Immature natural killer cell (primary cell): ENCODE data around the gene POU3F1. TPM values are rescaled to one million over a fixed set of nuclear protein-coding genes. Genes with fewer than 3 reads are reported as not detected.

Experiments used
- DNase-seq, 3 donors: peaks; one replicate each; pipeline ENCODE4 v3.0.0; 2022; ENCODE audit warnings: mixed read lengths in 1 of 3
- H3K27ac Mint-ChIP-seq, 6 donors: one replicate each; pipeline ENCODE4 v1.8.0; 2020; ENCODE audit warnings: mixed read lengths in 6 of 6, mild to moderate bottlenecking in 5 of 6, inconsistent platforms in 4 of 6, moderate library complexity in 3 of 6
- H3K27me3 Mint-ChIP-seq, 3 donors: one replicate each; pipeline ENCODE4 v1.8.0; 2020 to 2021; ENCODE audit warnings: low read depth in 3 of 3, mild to moderate bottlenecking in 3 of 3, mixed read lengths in 3 of 3, moderate library complexity in 3 of 3, inconsistent platforms in 1 of 3
- H3K36me3 Mint-ChIP-seq, 3 donors: one replicate each; pipeline ENCODE4 v1.8.0; 2020; ENCODE audit warnings: mixed read lengths in 3 of 3, inconsistent platforms in 2 of 3, mild to moderate bottlenecking in 2 of 3
- H3K4me1 Mint-ChIP-seq, 2 donors: one replicate each; pipeline ENCODE4 v1.8.0; 2020; ENCODE audit warnings: inconsistent platforms in 2 of 2, mild to moderate bottlenecking in 2 of 2, mixed read lengths in 2 of 2, moderate library complexity in 1 of 2
- H3K4me3 Mint-ChIP-seq, 5 donors: one replicate each; pipeline ENCODE4 v1.8.0; 2020; ENCODE audit warnings: mild to moderate bottlenecking in 5 of 5, mixed read lengths in 5 of 5, inconsistent platforms in 3 of 5, moderate library complexity in 3 of 5
- H3K9me3 Mint-ChIP-seq, 6 donors: one replicate each; pipeline ENCODE4 v1.8.0; 2020; ENCODE audit warnings: mild to moderate bottlenecking in 6 of 6, mixed read lengths in 6 of 6, inconsistent platforms in 4 of 6, moderate library complexity in 3 of 6
- polyA plus RNA-seq, 3 donors: library from polyadenylated mRNA; unstranded; fragments of 300-500 nt; fragmentation: Illumina TruSeq; gene quantifications; one replicate each; pipeline ENCODE4 v1.2.3, GENCODE V29; 2021

The POU3F1 gene
- polyA plus RNA-seq, 3 donors from 2014 or later, result 0.14 to 0.43 TPM; not detected in 1

GRCh38 chr1:38022810-38023209 lies 23.8 kb downstream of the POU3F1 start:
- peaks cover 14 to 43% (median 30%) of the 10 kb centered on the region in 3 donors for H3K36me3 Mint-ChIP-seq

GRCh38 chr1:38021969-38022368 lies 24.6 kb downstream of the POU3F1 start:
- H3K4me1 Mint-ChIP-seq, result peaks cover 6 to 10% of the 10 kb centered on the region in 2 donors
- no peak for DNase-seq
- no peak overlapping the region for H3K4me3 Mint-ChIP-seq
- peak overlapping the region in 2 of 6 donors; percentile 11 to 30 for H3K27ac Mint-ChIP-seq
- H3K9me3 Mint-ChIP-seq, result no peaks in the 10 kb centered on the region
- H3K27me3 Mint-ChIP-seq, result peaks cover 0 to 2% (median 0%) of the 10 kb centered on the region in 3 donors
- H3K36me3 Mint-ChIP-seq, result peaks cover 14 to 51% (median 30%) of the 10 kb centered on the region in 3 donors

More at GRCh38 chr1:38022810-38023209, 23.8 kb downstream of the POU3F1 start:
- Mint-ChIP-seq H3K4me3 (no peak overlapping the region), H3K9me3 (no peaks in the 10 kb centered on the region), H3K27ac (no peak overlapping the region), H3K27me3 (peaks cover 0 to 2% (median 0%) of the 10 kb centered on the region in 3 donors), H3K4me1 (peaks cover 6 to 14% of the 10 kb centered on the region in 2 donors)
- DNase-seq, result no peak

- no peaks in the 10 kb centered on the region for H3K9me3 Mint-ChIP-seq
- no peak overlapping the region for H3K4me3 Mint-ChIP-seq
- H3K27ac Mint-ChIP-seq, result peak overlapping the region in 1 of 6 donors; percentile 23
- no peak for DNase-seq
- peaks cover 14 to 57% (median 30%) of the 10 kb centered on the region in 3 donors for H3K36me3 Mint-ChIP-seq
- H3K4me1 Mint-ChIP-seq, result peaks cover 9 to 10% of the 10 kb centered on the region in 2 donors
- H3K27me3 Mint-ChIP-seq, result peaks cover 0 to 2% (median 0%) of the 10 kb centered on the region in 3 donors
Measured at GRCh38 chr1:38020396-38020795, 26.2 kb downstream of the POU3F1 start.

GRCh38 chr1:38018864-38019343 lies 27.7 kb downstream of the POU3F1 start:
- H3K27ac Mint-ChIP-seq, result peak overlapping the region; percentile 1 to 85 (median 54)
- peaks cover 8 to 51% (median 23%) of the 10 kb centered on the region in 3 donors for H3K36me3 Mint-ChIP-seq
- DNase-seq, result peak; percentile 50 to 64 (median 51)
- H3K4me3 Mint-ChIP-seq, result no peak overlapping the region
- no peaks in the 10 kb centered on the region for H3K27me3 Mint-ChIP-seq
- H3K4me1 Mint-ChIP-seq, result peaks cover 17 to 18% of the 10 kb centered on the region in 2 donors
- H3K9me3 Mint-ChIP-seq, result no peaks in the 10 kb centered on the region

- no peak for DNase-seq
- no peak overlapping the region for H3K4me3 Mint-ChIP-seq
- no peaks in the 10 kb centered on the region for H3K9me3 Mint-ChIP-seq
- peaks cover 43% of the 10 kb centered on the region in 2 donors for H3K4me1 Mint-ChIP-seq
- peaks cover 5 to 8% (median 5%) of the 10 kb centered on the region in 3 donors for H3K27me3 Mint-ChIP-seq
- peak overlapping the region in 3 of 6 donors; percentile 34 to 65 (median 51) for H3K27ac Mint-ChIP-seq
- H3K36me3 Mint-ChIP-seq, result peaks cover 5 to 35% (median 12%) of the 10 kb centered on the region in 3 donors
Measured at GRCh38 chr1:38015978-38016725, 30.4 kb downstream of the POU3F1 start.

GRCh38 chr1:38014724-38015424 lies 31.7 kb downstream of the POU3F1 start:
- Mint-ChIP-seq H3K36me3 (peaks cover 5 to 30% (median 10%) of the 10 kb centered on the region in 3 donors), H3K4me3 (peak overlapping the region in 1 of 5 donors; percentile 35), H3K9me3 (no peaks in the 10 kb centered on the region), H3K27ac (peak overlapping the region in 4 of 6 donors; percentile 4 to 98 (median 44)), H3K4me1 (peaks cover 56% of the 10 kb centered on the region in 2 donors), H3K27me3 (peaks cover 5 to 8% (median 5%) of the 10 kb centered on the region in 3 donors)
- DNase-seq, result no peak

GRCh38 chr1:38014171-38014570 lies 32.4 kb downstream of the POU3F1 start:
- no peak for DNase-seq
- Mint-ChIP-seq H3K27me3 (peaks cover 5 to 10% (median 5%) of the 10 kb centered on the region in 3 donors), H3K9me3 (no peaks in the 10 kb centered on the region), H3K27ac (peak overlapping the region in 5 of 6 donors; percentile 59 to 98 (median 96)), H3K36me3 (peaks cover 5 to 29% (median 9%) of the 10 kb centered on the region in 3 donors), H3K4me3 (peak overlapping the region in 3 of 5 donors; percentile 95 to 99 (median 98)), H3K4me1 (peaks cover 63% of the 10 kb centered on the region in 2 donors)

- H3K4me1 Mint-ChIP-seq, result peaks cover 63 to 66% of the 10 kb centered on the region in 2 donors
- H3K9me3 Mint-ChIP-seq, result no peaks in the 10 kb centered on the region
- H3K27ac Mint-ChIP-seq, result peak overlapping the region; percentile 96 to 99 (median 98)
- H3K27me3 Mint-ChIP-seq, result peaks cover 5 to 10% (median 5%) of the 10 kb centered on the region in 3 donors
- DNase-seq, result no peak
- H3K36me3 Mint-ChIP-seq, result peaks cover 0 to 20% (median 0%) of the 10 kb centered on the region in 3 donors
- peak overlapping the region; percentile 95 to 99 (median 99) for H3K4me3 Mint-ChIP-seq
Measured at GRCh38 chr1:38013227-38013622, 33.4 kb downstream of the POU3F1 start.

GRCh38 chr1:38012363-38013226 lies 34.0 kb downstream of the POU3F1 start, which contains the start of gene UTP11:
TSS of gene UTP11 (plus strand) at chr1:38012734. CDS start at chr1:38012803, 69 bp downstream.
- H3K4me3 Mint-ChIP-seq, result peak within 1 kb of the TSS; percentile 95 to 99 (median 99)
- peak; percentile 92 to 93 (median 92) for DNase-seq
- peak within 1 kb of the TSS; percentile 96 to 99 (median 98) for H3K27ac Mint-ChIP-seq
- H3K36me3 Mint-ChIP-seq, result peaks cover 0 to 17% (median 0%) of the 10 kb centered on the region in 3 donors
- no peaks in the 10 kb centered on the region for H3K9me3 Mint-ChIP-seq
- H3K27me3 Mint-ChIP-seq, result peaks cover 5 to 10% (median 5%) of the 10 kb centered on the region in 3 donors
- peaks cover 63 to 67% of the 10 kb centered on the region in 2 donors for H3K4me1 Mint-ChIP-seq

GRCh38 chr1:38009841-38010180 lies 36.8 kb downstream of the POU3F1 start:
- H3K27me3 Mint-ChIP-seq, result peaks cover 7 to 10% (median 7%) of the 10 kb centered on the region in 3 donors
- no peaks in the 10 kb centered on the region for H3K9me3 Mint-ChIP-seq
- no peaks in the 10 kb centered on the region for H3K36me3 Mint-ChIP-seq
- DNase-seq, result no peak
- peak overlapping the region; percentile 92 to 99 (median 97) for H3K27ac Mint-ChIP-seq
- peaks cover 76 to 83% of the 10 kb centered on the region in 2 donors for H3K4me1 Mint-ChIP-seq
- peak overlapping the region; percentile 38 to 82 (median 73) for H3K4me3 Mint-ChIP-seq

- H3K36me3 Mint-ChIP-seq, result peaks cover 0 to 3% (median 0%) of the 10 kb centered on the region in 3 donors
- no peaks in the 10 kb centered on the region for H3K9me3 Mint-ChIP-seq
- peaks cover 7 to 12% (median 7%) of the 10 kb centered on the region in 3 donors for H3K27me3 Mint-ChIP-seq
- peak overlapping the region; percentile 68 to 82 (median 77) for H3K4me3 Mint-ChIP-seq
- DNase-seq, result peak; percentile 73 to 82 (median 74)
- peaks cover 81 to 85% of the 10 kb centered on the region in 2 donors for H3K4me1 Mint-ChIP-seq
- peak overlapping the region; percentile 92 to 99 (median 97) for H3K27ac Mint-ChIP-seq
Measured at GRCh38 chr1:38009088-38009840, 37.3 kb downstream of the POU3F1 start.
